H1 (cell line): ENCODE results near the gene ABCA5. TPM values are rescaled to one million over a fixed set of nuclear protein-coding genes. Genes with fewer than 3 reads are reported as not detected.

Experiments used
- CBX5 ChIP-seq: fragments of 300-800, 300-1000 bp; sonication (generic); IDR thresholded peaks from 2 replicates; pipeline ENCODE4 v1.7.1; 2016; ENCODE audit warnings: antibody characterized with exemption, low read length, low read depth
- KDM4A ChIP-seq: IDR thresholded peaks from one replicate; pipeline ENCODE4 v1.7.1; 2012; ENCODE audit warnings: low read depth, mild to moderate bottlenecking, moderate library complexity, low read length, inconsistent platforms; ENCODE audit not compliant: severe bottlenecking
- RAD21 ChIP-seq, 2 experiments: IDR thresholded peaks in 1 of 2; conservative IDR thresholded peaks in 1 of 2; 2 replicates each; pipeline ENCODE4 v1.6.1; 2011; ENCODE audit warnings: low read depth in 2 of 2, low read length in 2 of 2, improper control_type of control experiment in 1 of 2, inconsistent platforms in 1 of 2, mild to moderate bottlenecking in 1 of 2, moderate library complexity in 1 of 2
- polyA plus RNA-seq, 7 experiments: library from polyadenylated mRNA; depleted of rRNA in 3 of 7; stranded (reverse) in 5 of 7; unstranded in 2 of 7; fragments of >200 nt in 5 of 7; fragments of 200-250 nt in 2 of 7; gene quantifications; 1 replicate in 5 of 7; 2 replicates in 1 of 7; 4 replicates in 1 of 7; pipeline versions ENCODE4 v1.2.1 to v1.2.3, GENCODE V29; 2011 to 2013; ENCODE audit warnings: missing spikeins in 2 of 7, mixed read lengths in 2 of 7
- total RNA-seq: library from RNA; stranded (reverse); fragmentation: NEBNext Ultra II Directional; extraction: Animal tissue kit (Norgen Biotek cat#: 25700); gene quantifications from 2 replicates; pipeline ENCODE4 v1.2.1, GENCODE V29; 2021

ABCA5 gene
- total and polyA plus RNA-seq, 2 of the 8 experiments (the other 6 are each of a cell fraction or from before 2014, with no cell fraction given), result 1.3 to 4.1 TPM

GRCh38 chr17:69342896-69343644 lies 16.1 kb upstream of the ABCA5 start (continued):
- TF ChIP-seq RAD21 (IDR thresholded peaks at IDR 0.05 in 1 of 2, conservative IDR thresholded peaks at IDR 0.05 in 1 of 2; ENCODE audit: low read depth in 2 of 2, low read length in 2 of 2) (no peak), KDM4A (no peak), CBX5 (no peak)
